NCI-H748 (cell line): ENCODE results near the gene SCARB1.
"Not testable (repeated sequence)": the region's sequence is repeated elsewhere in the genome, so short reads cannot be mapped to it uniquely, and the experiment has no call there.

Source experiments
- DNase-seq: peaks from one replicate; lab custom pipeline; 2025; ENCODE audit not compliant: unreplicated experiment; lab: John Stamatoyannopoulos, UW

The SCARB1 gene

DNA sequence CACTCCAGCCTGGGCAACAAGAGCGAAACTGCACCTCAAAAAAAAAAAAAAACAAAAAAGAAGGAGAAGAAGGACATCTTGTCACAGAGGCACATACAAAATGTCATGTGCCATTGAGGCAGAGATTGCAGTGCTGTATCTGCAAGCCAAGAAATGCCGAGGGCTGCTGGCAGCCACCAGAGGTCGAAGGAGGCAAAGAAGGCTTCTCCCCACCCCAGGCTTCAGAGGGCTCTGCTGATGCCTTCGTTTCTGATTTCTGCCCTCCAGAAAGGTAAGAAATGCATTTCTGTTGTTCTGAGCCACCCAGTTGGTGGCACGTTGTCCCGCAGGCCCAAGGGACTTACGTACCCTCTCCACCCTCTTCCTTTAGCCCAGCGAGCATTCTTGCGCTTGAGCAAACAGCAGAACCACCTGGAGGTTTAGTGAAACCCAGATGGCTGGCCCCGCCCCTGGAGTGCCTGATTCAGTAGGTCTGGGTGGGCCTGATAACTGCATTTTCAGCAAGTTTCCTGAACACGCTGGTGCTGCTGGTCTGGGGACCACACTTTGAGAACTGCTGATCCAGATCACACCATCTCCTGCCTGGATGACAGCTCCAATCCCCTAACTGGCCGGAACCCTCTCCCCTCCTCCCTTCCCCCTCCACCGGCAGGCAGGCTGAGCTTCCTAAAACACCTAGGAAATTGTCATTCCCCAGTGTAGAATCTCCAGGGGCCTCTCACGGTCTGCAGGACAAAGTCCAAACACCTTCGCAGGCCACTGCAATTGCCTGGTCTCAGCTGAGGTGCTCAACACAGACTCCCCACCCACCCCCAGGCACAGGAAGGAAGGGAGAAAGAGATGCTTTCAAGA, 21.1 kb upstream of the SCARB1 start:
- DNase-seq = no peak

- DNase-seq = no peak
Measured at GRCh38 chr12:124883263-124884130, 19.8 kb upstream of the SCARB1 start.

DNA sequence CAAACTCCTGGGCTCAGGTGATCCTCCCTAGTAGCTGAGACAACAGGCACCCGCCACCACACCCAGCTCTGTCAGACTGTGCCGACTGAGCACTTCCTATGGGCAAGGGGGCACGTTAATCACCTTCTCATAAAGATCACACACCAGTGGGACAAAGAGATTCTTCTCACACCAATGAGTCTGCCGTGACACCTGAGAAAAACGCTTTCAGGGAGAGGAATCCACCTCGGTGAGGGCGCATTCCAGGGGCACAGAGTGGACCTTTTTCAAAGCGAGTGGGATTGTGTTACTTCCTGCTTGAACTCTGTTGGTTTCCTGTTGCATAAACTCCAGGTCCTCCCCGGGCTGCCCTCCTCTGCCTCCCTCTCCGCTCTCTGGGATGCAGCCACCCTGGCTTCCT, 17.5 kb upstream of the SCARB1 start:
- no peak for DNase-seq

- not testable (repeated sequence) for DNase-seq
Measured at GRCh38 chr12:124880335-124880734, 16.7 kb upstream of the SCARB1 start.

- no peak for DNase-seq
Measured at GRCh38 chr12:124878795-124879516, 15.3 kb upstream of the SCARB1 start.

GRCh38 chr12:124877423-124877822, 13.8 kb upstream of the SCARB1 start:
- DNase-seq = no peak

GRCh38 chr12:124876171-124876570, 12.5 kb upstream of the SCARB1 start:
- DNase-seq = no peak

- no peak for DNase-seq
Measured at GRCh38 chr12:124875803-124876132, 12.1 kb upstream of the SCARB1 start.

DNA sequence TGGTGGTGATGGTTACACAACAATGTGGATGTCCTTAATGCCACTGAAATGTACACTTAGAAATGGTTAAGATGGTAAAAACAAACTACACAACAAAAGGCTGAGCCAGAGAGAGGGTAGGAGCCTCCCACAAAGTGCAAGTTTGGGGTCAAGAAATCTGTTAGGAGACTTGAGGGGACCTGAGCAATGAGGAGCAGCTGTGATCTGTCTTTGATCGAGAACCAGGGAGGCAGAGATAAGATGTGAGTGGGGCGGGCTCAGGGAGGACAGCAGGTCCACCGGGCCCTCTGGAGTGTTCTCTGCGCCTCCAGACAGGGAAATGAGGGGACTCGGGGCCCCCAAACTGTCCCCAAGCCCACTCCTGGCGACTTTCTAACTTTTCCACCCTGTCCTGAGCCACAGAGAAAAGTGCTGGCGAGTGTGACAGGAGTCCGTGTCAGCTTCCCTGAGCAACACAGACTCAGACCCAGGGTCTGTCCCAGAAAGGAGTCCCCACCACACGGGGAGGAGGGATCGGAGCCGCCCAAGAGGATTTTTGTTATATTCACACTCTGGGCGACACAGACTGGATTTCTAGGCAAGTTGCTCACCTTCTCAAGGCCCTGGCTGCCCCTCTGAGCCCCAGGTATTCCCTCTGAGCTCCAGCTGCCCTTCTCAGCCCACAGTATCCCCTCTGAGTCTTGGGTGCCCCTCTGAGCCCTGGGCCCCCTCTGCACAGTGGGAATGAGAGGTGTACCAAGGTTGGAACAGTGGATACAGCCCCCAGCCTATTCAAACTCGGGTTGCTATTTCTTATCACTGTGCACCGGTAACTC, 11.5 kb upstream of the SCARB1 start:
- DNase-seq = no peak

- no peak for DNase-seq
Measured at GRCh38 chr12:124874188-124874587, 10.5 kb upstream of the SCARB1 start.

DNA sequence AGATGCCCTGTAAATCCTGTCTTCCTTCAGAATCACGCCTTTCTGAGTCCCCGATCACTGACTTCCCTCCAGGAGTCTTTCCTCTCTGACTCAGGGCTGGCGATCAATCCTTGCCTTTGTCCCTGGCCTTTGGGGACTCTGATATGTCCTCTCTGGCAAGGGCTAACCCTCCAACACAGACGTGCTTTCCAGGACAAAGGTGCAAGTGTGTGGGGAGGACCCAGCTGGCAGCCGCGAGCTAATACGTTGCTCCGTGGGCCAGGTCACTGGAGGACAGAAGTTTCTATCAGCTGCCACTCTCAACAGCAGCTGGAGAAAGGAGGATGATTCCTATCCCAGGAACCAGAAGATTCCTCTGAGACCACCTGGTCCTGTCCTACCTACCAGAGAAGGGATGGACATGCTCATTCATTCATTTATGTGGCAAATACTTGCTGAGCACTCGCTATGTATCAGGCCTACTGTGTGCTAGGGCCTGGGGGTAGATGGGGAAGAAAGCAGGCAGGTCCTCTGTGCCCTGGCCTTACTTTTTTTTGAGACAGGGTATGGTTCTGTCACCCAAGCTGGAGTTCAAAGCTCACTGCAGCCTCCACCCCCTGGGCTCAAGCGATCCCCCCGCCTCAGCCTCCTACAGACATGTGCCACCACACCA, 8.5 kb upstream of the SCARB1 start:
- DNase-seq = no peak

DNA sequence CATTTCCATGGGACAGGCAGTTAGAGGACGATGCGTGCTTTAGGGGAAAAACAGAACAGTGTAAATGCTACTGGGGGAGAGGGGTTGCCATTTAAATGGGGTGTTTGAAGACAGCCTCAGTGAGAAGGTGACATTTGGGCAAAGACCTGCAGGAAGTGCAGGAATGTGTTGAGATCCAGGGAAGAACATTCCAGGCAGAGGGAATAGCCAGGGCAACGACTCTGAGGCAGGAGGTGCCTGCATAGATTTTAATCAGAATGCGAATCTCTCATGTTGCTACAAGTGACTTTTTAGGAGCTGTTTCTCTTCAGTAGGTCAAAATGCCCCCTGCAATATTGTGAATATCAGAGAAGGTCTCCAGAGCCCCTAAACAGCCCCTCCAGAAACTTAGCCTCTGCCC, 7.6 kb upstream of the SCARB1 start:
- no peak for DNase-seq

DNA sequence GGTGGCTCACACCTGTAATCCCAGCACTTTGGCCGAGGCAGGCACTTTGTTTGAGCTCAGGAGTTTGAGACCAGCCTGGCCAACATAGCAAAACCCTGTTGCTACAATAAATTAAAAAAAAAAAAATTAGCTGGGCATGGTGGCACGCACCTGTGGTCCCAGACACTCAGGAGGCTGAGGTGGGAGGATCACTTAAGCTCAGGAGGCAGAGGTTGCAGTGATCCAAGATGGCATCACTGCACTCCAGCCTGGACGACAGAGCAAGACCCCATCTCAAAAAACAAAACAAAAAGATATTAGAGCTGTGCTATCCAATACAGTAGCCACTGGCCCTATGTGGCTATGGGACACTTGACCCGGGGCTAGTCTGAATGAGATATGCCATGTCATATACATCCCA, 6.9 kb upstream of the SCARB1 start:
- no peak for DNase-seq

DNA sequence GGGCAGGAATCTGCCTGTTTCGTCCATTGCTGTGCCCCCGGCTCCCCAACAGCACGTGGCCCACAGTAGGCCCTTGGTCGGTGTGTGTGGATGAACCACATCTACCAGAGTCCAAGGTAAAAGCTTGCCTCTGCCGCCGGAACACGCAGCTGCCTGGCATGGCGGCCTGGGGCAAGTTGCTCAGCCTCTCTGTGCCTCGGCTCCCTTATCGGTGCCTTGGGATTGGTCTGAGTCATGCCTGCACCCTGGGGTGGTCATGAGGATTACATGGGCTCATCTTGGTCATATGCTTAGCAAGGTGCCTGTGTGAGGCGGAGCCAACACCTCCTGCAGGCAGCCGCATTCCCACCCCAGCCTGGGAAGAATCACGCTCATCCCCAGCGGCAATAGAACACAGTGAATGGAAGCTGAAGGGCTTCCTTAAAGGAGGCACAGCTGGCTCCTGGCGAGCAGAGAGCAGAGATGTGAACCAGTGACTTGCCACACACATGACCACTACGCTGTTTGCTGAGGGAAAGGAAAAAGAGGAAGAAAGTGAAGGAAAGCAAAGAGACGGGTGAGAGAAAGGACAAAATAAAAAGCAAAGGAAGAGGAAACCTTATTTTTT, 5.5 kb upstream of the SCARB1 start:
- DNase-seq = no peak

DNA sequence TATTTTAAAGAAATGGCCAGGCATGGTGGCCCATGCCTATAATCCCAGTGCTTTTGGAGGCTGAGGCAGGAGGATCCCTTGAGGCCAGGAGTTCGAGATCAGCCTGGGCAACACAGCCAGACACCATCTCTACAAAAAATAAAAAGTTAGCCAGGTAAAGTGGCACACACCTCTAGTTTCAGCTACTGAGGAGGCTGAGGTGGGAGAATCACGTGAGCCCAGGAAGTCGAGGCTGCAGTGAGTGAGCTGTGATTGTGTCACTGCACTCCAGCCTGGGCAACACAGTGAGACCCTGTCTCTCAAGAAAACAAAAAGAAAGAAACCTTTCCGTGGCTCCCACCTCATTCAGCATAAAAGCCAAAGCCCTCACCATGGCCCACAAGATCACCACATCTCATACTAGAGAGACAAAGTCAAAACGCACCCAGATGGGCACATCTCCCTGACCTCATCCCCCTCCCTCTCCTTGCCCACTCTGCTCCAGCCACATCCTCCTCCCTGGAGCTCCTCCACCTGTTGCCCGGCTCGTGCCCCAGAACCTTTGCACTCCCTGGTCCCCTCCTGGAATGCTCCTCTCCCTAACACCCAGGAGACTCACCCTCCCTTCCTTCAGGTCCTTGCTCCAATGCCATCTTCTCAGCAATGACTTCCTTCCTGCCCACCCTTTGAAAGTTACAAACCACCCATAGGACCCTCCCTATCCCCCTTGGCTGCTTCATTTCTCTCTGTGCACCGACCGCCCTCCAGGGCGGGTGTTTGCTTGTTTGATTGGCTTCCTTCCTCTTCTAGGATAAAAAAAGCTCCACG, 4.8 kb upstream of the SCARB1 start:
- no peak for DNase-seq

GRCh38 chr12:124867401-124867930, 3.8 kb upstream of the SCARB1 start:
- no peak for DNase-seq

DNA sequence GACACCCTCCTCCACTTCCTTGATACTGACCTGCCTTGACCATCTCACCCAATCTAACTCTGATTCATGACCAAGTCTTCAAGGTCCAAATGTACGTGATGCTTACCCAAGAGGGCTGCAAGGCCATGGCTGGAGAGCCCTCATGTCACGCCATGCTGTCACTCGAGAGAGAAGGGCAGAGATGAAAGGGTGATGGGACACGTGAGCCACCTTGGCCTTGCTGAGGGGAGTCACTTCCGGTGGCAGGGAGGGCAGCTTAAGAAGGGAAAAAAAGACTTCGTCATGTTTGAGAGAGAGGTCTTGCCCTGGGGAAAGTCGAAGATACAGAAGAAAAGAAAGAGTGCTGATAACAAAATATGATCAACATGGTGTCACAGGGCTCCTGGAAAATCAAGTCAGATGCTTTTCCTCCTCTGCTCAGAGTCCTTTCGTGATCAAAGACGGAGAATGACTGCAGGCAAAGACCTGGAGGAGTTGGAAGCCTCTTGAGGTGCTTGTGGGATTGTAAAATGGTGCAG, 3.3 kb upstream of the SCARB1 start:
- no peak for DNase-seq

DNA sequence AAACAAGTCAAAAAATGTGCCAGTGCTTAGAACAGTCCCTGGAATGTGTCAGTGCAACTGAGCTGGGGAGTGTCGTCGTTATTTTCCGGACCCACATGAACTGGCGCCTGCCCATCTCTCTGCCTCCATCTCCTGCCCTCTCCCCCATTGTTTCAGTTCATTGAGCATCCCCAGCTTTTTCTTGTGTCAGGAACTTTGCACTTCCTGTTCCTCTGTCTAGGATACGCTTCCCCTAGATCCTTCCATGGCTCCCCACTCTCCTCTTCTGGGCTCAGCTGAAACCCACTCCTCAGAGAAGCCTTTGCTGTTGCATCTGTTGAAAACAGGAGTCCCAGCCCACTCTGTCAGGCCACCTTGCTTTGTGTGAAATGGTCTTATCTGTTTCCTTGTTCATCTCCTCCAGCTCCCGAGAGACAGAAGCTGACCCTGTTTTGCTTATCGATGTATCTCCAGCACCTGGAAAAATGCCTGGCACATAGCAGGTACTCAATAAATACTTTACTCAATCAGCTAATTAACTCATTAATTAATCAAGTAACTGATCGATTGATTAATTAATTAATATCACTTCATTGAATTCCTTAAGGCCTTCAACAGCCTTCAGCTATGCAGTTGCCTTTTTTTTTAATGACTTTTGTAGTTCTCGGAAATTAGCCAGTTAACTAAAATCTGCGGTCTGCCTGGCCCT, 2.7 kb upstream of the SCARB1 start:
- no peak for DNase-seq
